HepG2 (cell line): ENCODE results near the gene C18orf63. TPM values are rescaled to one million over a fixed set of nuclear protein-coding genes. Genes with fewer than 3 reads are reported as not detected.

Experiments used
- ATAC-seq: fragments of 200-7000 bp; cut with Tn5 transposase; 3 replicates; pipeline ENCODE4 v1.9.1; 2020; ENCODE audit warnings: mild to moderate bottlenecking, moderate library complexity
- BruUV-seq: library from RNA; stranded (reverse); fragments of 400-500 nt; replicated peaks from 2 replicates; lab custom pipeline; 2021; lab: Mats Ljungman, UMichigan
- CTCF ChIA-PET: fragments of 300-600 bp; formaldehyde crosslinking; extraction: SDS; loops from one replicate; lab custom pipeline; 2021; ENCODE audit warnings: low total read pairs, inconsistent platforms, low intra/inter-chr PET ratio; lab: Yijun Ruan, JAX
- POLR2A ChIA-PET: fragments of 350-600 bp; sonication (Branson Sonifier 250); formaldehyde crosslinking; loops from one replicate; lab custom pipeline; 2020; ENCODE audit warnings: antibody characterized with exemption, inconsistent platforms; lab: Yijun Ruan, JAX
- DNase-seq: peaks from one replicate; pipeline ENCODE4 v3.0.0-alpha.2; 2015; ENCODE audit warnings: low spot score
- FAIRE-seq: peaks from 3 replicates; lab custom pipeline; 2011; peaks lifted over from hg19 to GRCh38; lab: Jason Lieb, UNC
- H2AFZ ChIP-seq: one replicate; pipeline ENCODE4 v1.6.1; 2011; ENCODE audit warnings: low read length, inconsistent platforms
- H3K27ac ChIP-seq: fragments of 300-600 bp; 3 replicates; pipeline ENCODE4 v1.8.0; 2011; ENCODE audit warnings: mixed run types, mild to moderate bottlenecking, mixed read lengths, low read length, inconsistent platforms; ENCODE audit not compliant: insufficient read depth; ENCODE audit errors: extremely low read length
- H3K27me3 ChIP-seq, 2 experiments: fragments of 200-600 bp in 1 of 2; 2 replicates in 1 of 2; 3 replicates in 1 of 2; pipeline versions ENCODE4 v1.6.0 to v1.8.0; 2011; ENCODE audit warnings: low read length in 2 of 2, mild to moderate bottlenecking in 2 of 2, moderate library complexity in 2 of 2, inconsistent platforms in 1 of 2; ENCODE audit not compliant: insufficient read depth in 2 of 2, control insufficient read depth in 1 of 2
- H3K36me3 ChIP-seq, 2 experiments: fragments of 200-600 bp in 1 of 2; replicated peaks in 1 of 2; 2 replicates in 1 of 2; 3 replicates in 1 of 2; pipeline versions ENCODE4 v1.5.1 to v1.8.0; 2011; ENCODE audit warnings: low read length in 2 of 2, inconsistent platforms in 1 of 2; ENCODE audit not compliant: insufficient read depth in 2 of 2, control insufficient read depth in 1 of 2
- H3K4me1 ChIP-seq: 2 replicates; pipeline ENCODE4 v1.5.1; 2012; ENCODE audit warnings: low read length, inconsistent platforms; ENCODE audit not compliant: insufficient read depth
- H3K4me2 ChIP-seq: 2 replicates; pipeline ENCODE4 v1.6.0; 2011; ENCODE audit warnings: low read depth, low read length, inconsistent platforms
- H3K4me3 ChIP-seq, 3 experiments: fragments of 200-600 bp in 1 of 3; sonication (generic), shearing (Covaris generic) in 1 of 3; replicated peaks in 1 of 3; 2 replicates each; pipeline ENCODE4 v1.5.1; 2011 to 2016; ENCODE audit warnings: low read length in 3 of 3, inconsistent platforms in 2 of 3, low read depth in 2 of 3, mild to moderate bottlenecking in 2 of 3, control low read depth in 1 of 3, mixed read lengths in 1 of 3; ENCODE audit not compliant: insufficient read depth in 1 of 3
- H3K79me2 ChIP-seq: one replicate; pipeline ENCODE4 v1.6.1; 2011; ENCODE audit warnings: low read length, inconsistent platforms; ENCODE audit not compliant: insufficient read depth
- H3K9ac ChIP-seq: 2 replicates; pipeline ENCODE4 v1.6.0; 2011; ENCODE audit warnings: mild to moderate bottlenecking, low read depth, low read length, inconsistent platforms; ENCODE audit not compliant: insufficient read depth
- H3K9me3 ChIP-seq: 2 replicates; pipeline ENCODE4 v1.5.1; 2012; ENCODE audit warnings: mild to moderate bottlenecking, low read length
- H4K20me1 ChIP-seq: 2 replicates; pipeline ENCODE4 v1.6.0; 2011; ENCODE audit warnings: inconsistent platforms, mild to moderate bottlenecking, low read length, moderate library complexity; ENCODE audit not compliant: insufficient read depth
- DPF2 ChIP-seq: sonication (generic); formaldehyde crosslinking; IDR thresholded peaks from 2 replicates; pipeline ENCODE4 v1.4.0; 2020; ENCODE audit warnings: mild to moderate bottlenecking, low read depth, missing genetic modification reagents, borderline replicate concordance
- HOMEZ ChIP-seq: IDR thresholded peaks from 2 replicates; pipeline ENCODE4 v1.6.1; 2016; ENCODE audit warnings: low read depth
- RBFOX2 ChIP-seq: fragments of 200-400 bp; formaldehyde crosslinking; IDR thresholded peaks from 2 replicates; pipeline ENCODE4 v1.6.1; 2017; ENCODE audit warnings: low read depth, mild to moderate bottlenecking, low read length
- ZBTB37 ChIP-seq: sonication (generic); formaldehyde crosslinking; IDR thresholded peaks from 2 replicates; pipeline ENCODE4 v1.4.0; 2020; ENCODE audit warnings: mild to moderate bottlenecking, missing genetic modification reagents
- ZNF253 ChIP-seq: sonication (generic); formaldehyde crosslinking; IDR thresholded peaks from 2 replicates; pipeline ENCODE4 v1.8.0; 2022; ENCODE audit warnings: mild to moderate bottlenecking, missing genetic modification reagents, borderline replicate concordance
- ZNF260 ChIP-seq: sonication (generic); formaldehyde crosslinking; IDR thresholded peaks from 2 replicates; pipeline ENCODE4 v1.4.0; 2020; ENCODE audit warnings: missing genetic modification reagents, low read depth, mild to moderate bottlenecking, borderline replicate concordance
- WGBS: methylation state at CpG from one replicate; pipeline ENCODE4 v1.1.6; 2017; ENCODE audit warnings: low lambda C conversion rate; 5-methylcytosine and 5-hydroxymethylcytosine counted together
- in situ Hi-C: cut with HindIII; loops from 2 replicates; pipeline ENCODE4 v1.10.0; 2017; ENCODE audit warnings: low pct_unique_long_range_greater_than_20kb; ENCODE audit not compliant: extremely low pct_ligation_motif_present
- intact Hi-C: fragments of 100-400 bp; cut with micrococcal nuclease; formaldehyde crosslinking; loops from one replicate; pipeline ENCODE4 v1.10.0; 2022; ENCODE audit not compliant: unreplicated experiment
- polyA plus RNA-seq, 8 experiments: library from polyadenylated mRNA; depleted of rRNA in 3 of 8; stranded (reverse) in 7 of 8; unstranded in 1 of 8; fragments of >200 nt; fragmentation: Illumina TruSeq in 4 of 8; extraction: Trizol in 4 of 8; gene quantifications; 2 replicates each; pipeline versions ENCODE4 v1.2.1 to v1.2.3, GENCODE V29; 2011 to 2016; ENCODE audit warnings: low read depth in 4 of 8, missing spikeins in 1 of 8, mixed read lengths in 1 of 8; ENCODE audit not compliant: insufficient read depth in 1 of 8
- total RNA-seq, 5 experiments: library from RNA; depleted of rRNA; stranded (reverse); fragments of >200 nt; fragmentation: Illumina TruSeq; extraction: Trizol; gene quantifications; 2 replicates each; pipeline ENCODE4 v1.2.3, GENCODE V29; 2016; ENCODE audit warnings: low read depth in 1 of 5

Gene C18orf63
- total and polyA plus RNA-seq, 2 of the 13 experiments (the other 11 are each of a cell fraction or from before 2014, with no cell fraction given), result 0.01 TPM; not detected in 1

GRCh38 chr18:74336656-74337055 lies 21.0 kb downstream of the C18orf63 start (continued):
- TF ChIP-seq DPF2 (CRISPR knock-in tag), result no peak
- TF ChIP-seq HOMEZ (CRISPR knock-in tag), result no peak
- no peak for TF ChIP-seq RBFOX2
- TF ChIP-seq, all 625 proteins: peak for 0

- Histone ChIP-seq H3K4me3 (no peak overlapping the region), H3K9ac (no peak overlapping the region), H3K36me3 (no peaks in the 10 kb centered on the region), H4K20me1 (no peaks in the 10 kb centered on the region), H3K4me2 (no peak overlapping the region), H3K27me3 (no peaks in the 10 kb centered on the region), H3K27ac (no peak overlapping the region), H3K9me3 (no peaks in the 10 kb centered on the region), H3K79me2 (no peaks in the 10 kb centered on the region), H2AFZ (no peak overlapping the region), H3K4me1 (no peaks in the 10 kb centered on the region)
- TF ChIP-seq ZBTB37 (CRISPR knock-in tag), result no peak
- no peak for TF ChIP-seq ZNF253
- TF ChIP-seq ZNF260, result no peak
- 42% methylated on average over 5 of the region's 5 CpGs for WGBS
- in situ Hi-C loops, result no loop called here
- no peak for DNase-seq
- CTCF ChIA-PET, result no interaction called here
- POLR2A ChIA-PET, result no interaction called here
- no peak for ATAC-seq
- FAIRE-seq, result no peak
- intact Hi-C loops, result no loop called here
- BruUV-seq, result no TSS peak
These were observed 21.7 kb downstream of the C18orf63 start for GRCh38 chr18:74337155-74337911.
